Measurements from ENCODE around the gene GPC3.

GPC3 gene

DNA sequence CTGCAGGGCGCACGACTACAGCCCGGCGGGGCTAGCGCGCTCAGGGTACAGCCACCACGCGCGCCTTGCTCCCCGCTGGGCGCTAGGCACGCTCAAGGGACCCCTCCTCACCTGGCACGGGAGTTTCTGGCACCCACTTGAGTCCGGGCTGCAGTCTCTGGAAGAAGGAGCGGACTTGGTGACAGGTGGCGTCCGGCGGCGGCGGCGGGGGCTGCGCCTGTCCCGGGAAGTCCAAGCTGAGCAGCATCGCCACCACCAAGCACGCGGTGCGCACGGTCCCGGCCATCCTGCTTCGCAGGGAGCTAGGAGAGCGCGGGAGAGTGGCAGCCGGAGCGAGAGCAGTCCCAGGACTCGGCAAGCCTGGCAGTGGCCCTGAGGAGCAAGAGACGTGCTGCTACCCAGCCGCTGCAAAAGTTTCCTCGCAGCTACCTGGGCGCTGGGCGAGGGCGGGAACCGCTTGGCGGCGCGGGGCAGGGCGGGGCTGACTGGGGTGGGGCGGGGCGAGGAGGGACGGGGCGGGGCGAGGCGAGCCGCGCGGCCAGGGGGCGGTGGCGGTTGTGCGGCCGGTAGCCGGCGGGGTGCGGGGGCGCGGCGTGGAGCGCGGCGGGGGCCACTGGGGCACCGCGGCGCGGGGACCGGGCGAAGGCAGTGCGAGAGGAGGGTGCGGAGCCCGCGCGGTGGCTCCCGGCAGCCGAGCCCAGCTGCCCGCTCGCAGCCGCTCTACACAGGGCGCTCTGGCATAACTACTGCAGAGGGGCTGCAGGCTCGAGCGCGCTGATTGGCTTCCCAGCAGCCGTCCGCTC lies at the start of gene GPC3:
TSS of gene GPC3 (minus strand) at position 431 of the 803 bp plus-strand sequence.
- ChIA-PET POLR2A (no interaction called here), CTCF (no interaction called here)
- TF ChIP-seq CTCF (IDR thresholded peaks at IDR 0.05; ENCODE audit: control extremely low read depth, extremely low read depth, low read depth, missing control alignments) = no peak
- peak; percentile 32 for DNase-seq (ENCODE audit: extremely low spot score)

- POLR2A ChIA-PET = no interaction called here
- CTCF ChIA-PET = no interaction called here
- no peak for DNase-seq (ENCODE audit: extremely low spot score)
- no peak for TF ChIP-seq CTCF (IDR thresholded peaks at IDR 0.05; ENCODE audit: control extremely low read depth, extremely low read depth, low read depth, missing control alignments)
Measured at GRCh38 chrX:134032441-134032840, 47.0 kb upstream of the GPC3 start.

DNA sequence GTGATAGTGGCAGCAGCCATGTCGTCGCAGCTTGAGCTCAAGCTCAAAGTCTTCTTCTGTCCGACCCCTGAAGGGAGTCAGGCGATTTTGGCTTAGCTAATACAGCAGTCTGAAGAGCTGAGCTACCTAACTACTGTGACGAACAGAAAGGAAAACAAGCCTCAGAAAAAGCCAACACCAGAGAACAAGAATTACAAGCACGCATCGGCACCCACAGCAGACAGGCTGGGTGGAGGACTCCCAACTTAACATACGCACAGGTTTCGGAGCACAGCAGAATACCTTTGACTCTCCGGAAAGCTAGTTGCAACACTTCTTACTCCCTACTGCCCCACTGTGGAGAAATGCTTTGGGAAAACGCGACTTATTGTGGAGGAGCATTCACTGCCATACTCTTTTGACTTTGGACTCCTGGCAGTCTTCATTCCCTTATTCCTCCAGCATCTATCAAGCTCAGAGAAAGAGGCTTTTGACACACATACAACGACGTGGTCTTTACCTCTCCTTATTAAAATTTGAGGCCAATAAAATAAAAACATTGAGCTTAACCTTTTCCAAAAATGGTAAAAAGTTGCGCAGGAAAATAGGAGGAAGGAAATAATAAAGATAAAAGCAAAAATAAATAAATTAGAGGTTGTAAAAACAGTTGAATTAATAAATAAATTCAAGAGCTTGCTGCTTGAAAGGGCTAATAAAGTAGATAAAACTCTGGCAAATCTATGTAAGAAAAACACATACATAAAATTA lies 41.3 kb upstream of the GPC3 start:
- TF ChIP-seq CTCF (IDR thresholded peaks at IDR 0.05; ENCODE audit: control extremely low read depth, extremely low read depth, low read depth, missing control alignments) = peak; percentile 11
- POLR2A ChIA-PET = no interaction called here
- CTCF ChIA-PET = interaction anchor here (0.7 to 2.1 kb wide), 8 partner anchors 8 to 369 kb away, joined by 3 to 12 read pairs (median 4); no protein-coding TSS in a partner anchor
- DNase-seq (ENCODE audit: extremely low spot score) = peak; percentile 11

DNA sequence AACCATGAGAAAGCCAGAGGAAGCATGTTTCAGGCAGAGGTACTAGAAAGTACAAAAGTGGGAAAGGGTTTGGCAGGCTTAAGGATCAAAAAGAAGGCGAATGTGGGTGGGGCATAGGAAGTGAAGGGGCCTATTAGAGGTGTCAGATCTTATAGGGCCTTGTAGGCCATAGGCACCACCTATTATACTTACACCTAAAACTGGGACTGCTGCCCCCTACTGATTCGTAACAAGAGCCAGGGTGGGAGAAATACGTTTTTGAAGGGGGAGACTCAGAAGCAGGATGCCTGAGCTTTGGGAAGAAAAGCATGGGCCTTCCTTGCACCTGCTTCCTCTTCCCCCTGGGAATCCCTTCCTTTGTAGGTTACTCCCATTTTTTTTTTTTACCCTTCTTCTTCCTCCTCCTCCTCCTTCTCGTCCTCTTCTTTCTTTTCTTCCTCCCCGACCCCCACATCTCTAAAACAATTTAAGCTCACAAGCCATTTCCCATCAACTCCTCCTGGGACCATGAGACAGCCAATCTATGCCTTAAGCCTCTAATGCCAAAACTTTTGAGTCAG lies 40.7 kb upstream of the GPC3 start:
- ChIA-PET POLR2A (interaction anchor here (0.6 kb wide), 1 partner anchor 951 kb away, joined by 4 read pairs; no protein-coding TSS in a partner anchor), CTCF (interaction anchor here (1.2 to 2.1 kb wide), 6 partner anchors 8 to 234 kb away, joined by 3 to 12 read pairs (median 4); no protein-coding TSS in a partner anchor)
- no peak for DNase-seq (ENCODE audit: extremely low spot score)
- no peak for TF ChIP-seq CTCF (IDR thresholded peaks at IDR 0.05; ENCODE audit: control extremely low read depth, extremely low read depth, low read depth, missing control alignments)

DNA sequence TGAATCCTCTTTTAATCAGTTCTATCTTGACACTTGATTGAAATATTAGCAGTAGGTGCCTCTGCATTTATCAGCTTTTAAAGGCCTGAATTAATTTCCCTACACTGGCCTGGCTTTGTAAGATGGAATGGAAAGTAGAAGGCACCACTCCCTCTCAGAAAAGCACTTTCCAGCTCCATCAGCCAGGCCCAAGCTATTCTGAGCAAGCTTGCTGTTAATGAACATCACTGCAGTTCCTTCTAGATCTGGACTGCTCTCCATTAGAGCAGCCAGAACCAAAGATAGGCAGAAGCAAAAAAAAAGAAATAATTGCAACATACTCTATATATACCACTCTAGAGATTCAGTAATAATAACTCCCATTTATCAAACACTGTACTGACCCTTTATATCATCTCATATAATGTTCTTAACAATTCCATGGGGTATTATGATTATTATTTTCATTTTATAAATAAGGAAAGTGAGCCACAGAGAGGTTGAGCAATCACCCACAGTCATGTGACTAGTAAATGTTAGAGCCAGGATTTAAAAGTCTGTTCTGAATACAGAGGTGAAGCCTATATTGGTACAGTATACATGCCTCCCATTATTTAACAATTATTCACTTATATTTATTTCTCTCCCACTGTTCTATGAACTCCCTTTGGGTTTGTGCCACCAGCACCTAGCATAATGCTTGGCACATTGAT lies 39.4 kb upstream of the GPC3 start:
- TF ChIP-seq CTCF (IDR thresholded peaks at IDR 0.05; ENCODE audit: control extremely low read depth, extremely low read depth, low read depth, missing control alignments) = no peak
- ChIA-PET POLR2A (interaction anchor here (0.6 kb wide), 1 partner anchor 952 kb away, joined by 4 read pairs; no protein-coding TSS in a partner anchor), CTCF (no interaction called here)
- DNase-seq (ENCODE audit: extremely low spot score) = no peak

GRCh38 chrX:134023851-134024281 lies 38.5 kb upstream of the GPC3 start:
- POLR2A ChIA-PET = no interaction called here
- TF ChIP-seq CTCF (IDR thresholded peaks at IDR 0.05; ENCODE audit: control extremely low read depth, extremely low read depth, low read depth, missing control alignments) = no peak
- CTCF ChIA-PET = no interaction called here
- no peak for DNase-seq (ENCODE audit: extremely low spot score)
